Eye (tissue), 1 donor: ENCODE results near the gene GPR107.

Experiments used
- DNase-seq: peaks from one replicate; pipeline ENCODE4 v3.0.0-alpha.2; 2015

The GPR107 gene

DNA sequence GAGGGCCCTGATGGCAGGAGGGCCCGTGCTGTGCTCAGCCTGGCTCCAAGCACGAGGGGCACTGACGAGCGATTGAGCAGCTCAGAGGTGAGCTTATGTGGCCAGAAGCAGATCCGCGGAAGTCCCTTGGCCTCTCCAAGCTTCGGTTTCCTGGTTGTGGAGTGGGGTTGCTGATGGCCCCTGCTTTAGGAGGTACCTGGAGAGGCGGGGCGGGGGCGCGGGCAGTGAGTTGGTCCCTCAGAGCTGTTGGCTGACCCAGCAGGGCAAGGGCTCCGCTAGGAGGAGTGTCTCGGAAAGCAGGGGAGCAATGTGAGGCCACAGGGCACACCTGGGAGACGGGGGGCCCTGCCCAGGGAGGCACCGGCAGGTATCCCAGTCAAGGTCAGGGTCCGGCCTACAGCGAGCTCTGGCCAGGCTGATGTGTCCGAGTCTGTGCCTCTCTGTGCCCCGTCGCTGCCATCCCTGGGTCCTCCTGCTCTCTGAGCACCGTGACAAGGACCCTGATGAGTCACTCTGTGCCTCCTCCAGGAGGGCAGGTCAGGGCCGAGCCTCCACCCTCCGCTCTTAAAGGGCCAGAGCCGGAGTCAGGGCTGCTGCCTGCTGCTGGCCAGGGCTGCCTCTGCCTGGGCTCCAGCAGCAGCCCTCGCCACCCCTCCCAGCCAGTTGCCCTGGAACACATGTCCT, 133.3 kb downstream of the GPR107 start:
- no peak for DNase-seq

DNA sequence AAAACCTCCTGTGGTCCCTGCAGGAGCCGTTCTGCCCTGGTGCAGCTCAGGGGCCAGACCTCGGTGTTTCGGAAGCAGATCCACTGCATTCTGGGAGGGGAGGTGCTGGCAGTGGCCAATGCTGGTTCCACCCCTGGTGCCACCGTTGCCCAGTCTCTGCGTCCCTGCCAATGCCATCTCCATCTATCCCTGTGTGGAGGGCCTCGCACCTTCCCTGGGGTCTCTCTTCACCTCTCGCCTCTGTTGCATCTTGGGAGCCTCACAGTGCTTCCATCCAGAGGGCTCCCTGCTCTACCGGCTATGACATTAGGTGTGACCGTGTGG, 133.8 kb downstream of the GPR107 start:
- no peak for DNase-seq

GRCh38 chr9:130188860-130189481, 135.3 kb downstream of the GPR107 start:
- no peak for DNase-seq
